ENCODE data around the gene SERINC5.

The SERINC5 gene

DNA sequence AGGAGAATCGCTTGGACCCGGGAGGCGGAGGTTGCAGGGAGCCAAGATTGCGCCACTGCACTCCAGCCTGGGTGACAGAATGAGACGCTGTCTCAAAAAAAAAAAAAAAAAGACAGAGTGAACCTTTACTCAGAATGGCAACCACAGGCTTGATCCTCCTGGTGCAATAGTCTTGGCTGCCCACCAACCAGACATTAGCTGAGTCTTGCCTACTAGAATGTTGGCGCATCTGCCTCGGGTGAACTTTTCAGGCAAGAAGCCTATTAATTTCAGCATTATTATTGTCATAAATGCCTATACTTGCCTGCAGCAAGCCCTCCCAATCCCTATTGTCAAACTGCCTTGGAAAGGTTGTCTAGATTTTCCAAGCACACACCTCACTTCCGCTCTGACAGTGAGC is 4.2 kb downstream of the SERINC5 start:
- DNase-seq = no peak

GRCh38 chr5:80250801-80251200 is 5.0 kb downstream of the SERINC5 start:
- no peak for DNase-seq

DNA sequence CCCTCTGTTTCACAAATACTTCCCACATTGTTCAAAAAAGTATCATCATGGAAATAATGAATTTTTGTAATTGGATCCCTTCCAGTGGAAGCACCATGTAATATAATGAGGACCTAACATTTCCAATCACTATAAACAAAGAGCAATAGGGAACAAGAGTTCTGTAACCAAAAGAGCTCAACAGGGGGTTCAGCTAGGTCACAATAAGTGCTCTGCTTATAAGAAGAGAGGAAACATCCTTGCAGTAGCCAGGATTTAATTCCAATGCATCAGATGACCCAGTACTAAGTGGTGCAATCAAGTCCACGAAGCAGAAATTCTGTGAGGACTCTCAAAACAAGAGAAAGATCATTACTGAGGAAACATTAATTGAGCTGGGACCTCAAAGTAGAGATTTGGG is 5.9 kb downstream of the SERINC5 start:
- no peak for DNase-seq

DNA sequence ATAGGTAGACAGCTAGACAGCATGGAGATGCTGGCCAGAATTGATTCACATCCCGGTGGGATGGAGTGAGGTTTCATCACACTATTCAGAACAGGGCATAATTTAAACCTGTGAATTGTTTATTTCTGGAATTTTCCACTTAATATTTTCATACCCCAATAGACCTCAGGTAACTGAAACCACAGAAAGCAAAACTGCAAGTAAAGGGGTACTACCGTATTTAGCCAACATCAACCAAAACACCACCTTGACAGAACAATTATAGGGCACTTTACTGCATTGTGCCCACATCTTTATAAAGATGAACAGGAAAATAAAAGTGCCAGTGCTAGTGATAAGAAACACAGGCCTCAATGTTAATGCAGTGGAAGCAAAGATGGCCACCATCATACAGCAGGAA is 7.5 kb downstream of the SERINC5 start:
- DNase-seq = no peak

GRCh38 chr5:80246995-80247729 is 8.7 kb downstream of the SERINC5 start:
- DNase-seq = peak; percentile 25

DNA sequence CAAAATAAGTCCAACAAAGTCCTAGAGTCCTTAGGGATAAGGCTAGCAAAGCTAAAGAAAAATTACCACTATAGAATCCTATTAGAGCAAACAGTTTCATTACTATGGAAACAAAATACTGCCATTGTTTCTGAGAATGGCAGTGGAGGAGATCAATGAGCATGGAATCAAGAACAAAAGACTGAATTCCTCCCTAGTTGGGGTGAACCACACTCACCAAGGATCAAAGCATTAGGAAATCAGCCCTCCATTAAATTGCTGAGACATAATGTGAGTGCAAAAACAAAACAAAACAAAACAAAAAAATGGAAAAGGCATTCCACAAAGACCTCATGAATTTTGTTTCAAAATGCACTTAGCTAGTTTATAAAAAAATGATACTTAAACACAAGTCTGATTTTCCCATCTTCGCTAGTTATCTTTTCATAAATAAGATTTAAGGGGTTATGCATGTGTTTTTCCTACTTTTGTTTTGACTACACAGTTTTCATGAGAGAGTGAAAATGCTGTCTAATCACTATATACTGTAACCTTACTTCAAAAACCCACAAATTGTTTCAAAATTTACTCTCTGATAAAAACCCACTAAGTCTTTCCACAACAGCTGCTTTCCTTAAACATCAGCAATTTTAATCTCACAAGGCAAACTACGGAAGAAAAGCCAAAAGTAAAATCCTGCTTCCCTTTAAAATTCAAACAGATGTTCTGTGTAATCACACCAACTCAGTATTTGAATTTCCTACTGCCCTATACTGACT is 9.7 kb downstream of the SERINC5 start:
- DNase-seq = no peak

GRCh38 chr5:80243567-80243966 is 12.3 kb downstream of the SERINC5 start:
- DNase-seq = no peak

GRCh38 chr5:80242849-80243248 is 13.0 kb downstream of the SERINC5 start:
- no peak for DNase-seq

DNA sequence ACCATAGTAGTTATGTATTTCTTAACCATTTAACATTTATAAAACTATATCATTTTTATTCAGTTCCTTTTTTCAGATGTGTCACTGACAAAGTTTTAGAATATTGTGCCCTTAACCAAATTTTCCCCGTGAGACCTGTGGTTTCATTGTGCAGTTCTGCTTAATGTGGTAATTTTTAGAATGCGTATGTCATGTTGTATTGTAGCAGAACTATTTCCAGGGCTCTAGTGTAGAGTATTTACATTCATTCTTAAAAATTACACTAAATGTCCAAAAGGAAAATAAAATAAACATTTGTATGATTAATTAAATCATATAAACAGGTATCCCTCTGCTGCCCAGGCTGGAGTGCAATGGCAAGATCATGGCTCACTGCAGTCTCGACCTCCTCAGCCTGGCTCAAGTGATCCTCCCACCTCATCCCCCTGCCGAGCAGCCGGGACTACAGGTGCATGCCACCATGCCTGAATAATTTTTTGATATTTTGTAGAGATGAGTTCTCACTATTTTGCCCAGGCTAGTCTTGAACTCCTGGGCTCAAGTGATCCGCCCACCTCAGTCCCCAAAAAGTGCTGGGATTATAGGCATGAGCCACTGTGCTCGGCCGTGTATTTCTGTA is 15.4 kb downstream of the SERINC5 start:
- no peak for DNase-seq

DNA sequence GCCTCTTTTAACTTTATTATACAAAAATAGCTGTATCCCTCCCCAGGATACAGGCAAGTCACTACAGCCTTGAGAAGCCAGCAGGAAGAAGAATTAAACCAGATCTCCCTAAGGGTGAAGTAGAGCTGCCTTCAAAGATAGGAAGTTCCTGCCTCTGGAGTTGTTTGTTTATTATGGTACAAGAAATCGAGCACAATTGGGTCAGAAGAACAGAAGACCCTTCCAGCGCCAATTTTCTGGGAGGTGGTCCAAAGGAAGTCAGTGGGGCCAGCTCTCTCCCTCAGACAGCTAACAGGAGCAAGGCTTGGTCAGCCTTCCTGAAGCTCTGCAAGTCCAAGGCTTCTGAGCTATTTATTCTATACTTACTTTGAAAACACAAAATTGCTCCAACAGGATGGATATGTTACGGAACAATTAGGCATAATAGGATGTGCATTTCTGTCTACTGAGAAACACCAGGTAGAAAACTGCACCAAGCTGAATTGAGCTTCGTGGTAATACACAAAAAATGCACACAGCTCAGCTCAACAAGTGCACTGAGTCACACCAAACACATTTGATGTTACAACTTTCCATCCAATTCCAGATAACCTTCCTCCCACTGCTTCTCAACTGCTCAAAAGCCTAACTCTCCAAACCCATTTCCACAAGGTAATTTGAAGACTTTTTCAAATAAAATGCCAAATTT is 16.0 kb downstream of the SERINC5 start:
- no peak for DNase-seq

DNA sequence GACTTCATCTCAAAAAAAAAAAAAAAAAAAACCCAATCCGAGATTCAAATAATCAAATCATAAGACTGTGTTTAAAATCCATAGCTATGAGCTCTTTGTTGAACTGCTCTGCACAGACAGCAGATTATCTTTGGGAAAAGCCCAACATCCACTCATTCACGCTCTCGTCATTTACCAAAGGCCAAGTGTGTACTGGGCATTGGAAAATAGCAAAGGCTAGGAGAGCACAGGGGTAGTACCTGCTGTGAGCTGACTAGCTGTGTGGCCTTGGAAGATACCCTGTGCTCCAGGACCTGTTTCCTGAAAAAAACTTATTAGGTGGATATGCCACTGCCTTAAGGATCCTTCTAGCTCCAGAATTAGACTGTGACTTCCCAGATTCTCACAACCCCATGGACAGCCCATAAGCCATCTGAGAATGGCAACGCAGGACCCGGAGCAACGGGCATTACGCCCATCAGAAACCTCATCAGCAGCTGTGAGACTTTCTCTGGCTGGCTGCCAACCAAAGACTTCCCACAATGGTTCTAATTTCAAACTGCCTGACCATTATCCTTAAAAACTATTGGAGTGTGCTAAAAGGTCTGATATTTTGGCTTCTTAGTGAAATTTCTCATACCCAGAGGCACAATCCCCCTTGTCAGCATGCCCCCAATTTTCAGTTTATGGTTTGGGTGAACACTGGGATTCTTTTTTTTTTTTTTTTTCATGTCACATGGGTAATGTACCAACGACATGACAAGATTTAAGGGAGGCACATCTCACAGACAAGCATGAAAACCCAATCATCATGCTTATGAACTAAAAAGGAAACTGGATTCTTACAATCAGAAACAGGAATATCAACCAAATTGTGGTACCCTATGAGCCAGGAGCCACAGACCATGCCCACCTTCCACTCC is 16.8 kb downstream of the SERINC5 start:
- DNase-seq = no peak

- DNase-seq = no peak
These were observed 17.8 kb downstream of the SERINC5 start for GRCh38 chr5:80238097-80238496.

- DNase-seq = no peak
These were observed 18.6 kb downstream of the SERINC5 start for GRCh38 chr5:80237243-80237642.

- DNase-seq = no peak
These were observed 21.5 kb downstream of the SERINC5 start for GRCh38 chr5:80234116-80234948.

GRCh38 chr5:80231693-80232092 is 24.2 kb downstream of the SERINC5 start:
- DNase-seq = no peak

- DNase-seq = no peak
These were observed 24.6 kb downstream of the SERINC5 start for GRCh38 chr5:80231243-80231642.

DNA sequence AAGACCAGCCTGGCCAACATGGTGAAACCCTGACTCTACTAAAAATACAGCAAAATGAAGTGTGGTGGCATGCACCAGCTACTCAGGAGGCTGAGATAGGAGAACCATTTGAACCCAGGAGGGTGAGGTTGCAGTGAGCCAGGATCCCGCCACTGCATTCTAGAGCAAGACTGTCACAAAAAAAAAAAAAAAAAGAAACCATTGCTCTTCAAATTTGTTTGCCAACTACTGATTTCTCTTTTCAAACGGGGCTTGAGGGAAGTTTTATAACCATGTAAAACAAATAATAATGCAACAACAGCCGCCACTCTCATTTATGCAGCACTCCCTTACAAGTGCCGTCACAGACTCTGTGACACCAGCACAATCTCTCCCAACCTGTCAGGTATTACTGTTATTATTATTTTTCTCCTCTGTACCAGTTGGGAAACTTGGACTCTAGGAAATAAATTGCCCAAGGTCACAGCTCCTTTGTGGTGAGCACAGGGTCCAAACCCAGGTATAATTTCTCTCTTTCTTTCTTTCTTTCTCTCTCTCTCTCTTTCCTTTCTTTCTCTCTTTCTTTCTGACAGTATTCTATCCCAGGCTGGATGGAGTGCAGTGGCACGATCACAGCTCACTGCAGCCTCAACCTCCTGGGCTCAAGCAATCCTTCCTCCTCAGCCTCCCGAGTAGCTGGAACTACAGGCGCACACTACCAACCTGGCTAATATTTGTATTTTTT is 25.4 kb downstream of the SERINC5 start:
- no peak for DNase-seq

- DNase-seq = no peak
These were observed 26.0 kb downstream of the SERINC5 start for GRCh38 chr5:80229902-80230255.

- DNase-seq = no peak
These were observed 27.8 kb downstream of the SERINC5 start for GRCh38 chr5:80227979-80228596.

DNA sequence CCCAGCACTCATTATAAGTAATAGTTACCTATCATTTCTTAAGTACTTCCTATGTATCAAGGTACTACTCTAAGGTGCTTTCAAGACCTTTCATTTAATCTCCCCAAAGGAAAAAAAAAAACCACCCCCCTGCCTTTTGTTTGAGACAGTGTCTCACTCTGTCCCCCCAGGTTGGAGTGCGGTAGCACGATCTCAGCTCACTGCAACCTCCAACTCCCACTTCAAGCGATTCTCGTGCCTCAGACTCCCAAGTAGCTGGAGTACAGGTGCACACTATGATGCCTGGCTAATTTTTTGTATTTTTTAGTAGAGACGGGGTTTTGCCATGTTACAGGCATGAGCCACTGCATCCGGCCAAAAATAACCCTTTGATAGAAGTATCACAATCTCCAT is 29.9 kb downstream of the SERINC5 start:
- DNase-seq = no peak

All from NCI-H2081 treated with DMSO at 0.1 percent for 48 hours (cell line).